ENCODE measurements around the gene SERPINA6.
A peak's percentile ranks its signal among the peaks of the same experiment; 100 is the strongest.

The SERPINA6 gene

DNA sequence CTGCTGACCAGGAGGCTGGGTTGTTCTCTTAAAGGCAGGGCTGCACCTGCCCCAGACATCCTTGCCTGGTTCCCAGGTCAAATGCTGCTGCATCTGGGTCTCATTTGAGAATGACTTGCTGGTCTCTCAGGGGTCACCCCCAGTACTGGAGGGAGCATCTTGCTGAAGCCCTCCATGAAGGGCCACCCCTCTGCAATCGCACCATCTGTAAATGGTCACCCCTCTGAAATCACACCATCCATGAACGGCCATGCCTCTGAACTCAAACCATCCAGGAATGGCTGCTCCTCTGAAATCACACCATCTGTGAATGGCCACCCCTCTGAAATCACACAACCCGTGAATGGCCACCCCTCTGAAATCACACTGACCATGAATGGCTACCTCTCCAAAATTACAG is 7.3 kb upstream of the SERPINA6 start:
- TF ChIP-seq, protein P1, sequence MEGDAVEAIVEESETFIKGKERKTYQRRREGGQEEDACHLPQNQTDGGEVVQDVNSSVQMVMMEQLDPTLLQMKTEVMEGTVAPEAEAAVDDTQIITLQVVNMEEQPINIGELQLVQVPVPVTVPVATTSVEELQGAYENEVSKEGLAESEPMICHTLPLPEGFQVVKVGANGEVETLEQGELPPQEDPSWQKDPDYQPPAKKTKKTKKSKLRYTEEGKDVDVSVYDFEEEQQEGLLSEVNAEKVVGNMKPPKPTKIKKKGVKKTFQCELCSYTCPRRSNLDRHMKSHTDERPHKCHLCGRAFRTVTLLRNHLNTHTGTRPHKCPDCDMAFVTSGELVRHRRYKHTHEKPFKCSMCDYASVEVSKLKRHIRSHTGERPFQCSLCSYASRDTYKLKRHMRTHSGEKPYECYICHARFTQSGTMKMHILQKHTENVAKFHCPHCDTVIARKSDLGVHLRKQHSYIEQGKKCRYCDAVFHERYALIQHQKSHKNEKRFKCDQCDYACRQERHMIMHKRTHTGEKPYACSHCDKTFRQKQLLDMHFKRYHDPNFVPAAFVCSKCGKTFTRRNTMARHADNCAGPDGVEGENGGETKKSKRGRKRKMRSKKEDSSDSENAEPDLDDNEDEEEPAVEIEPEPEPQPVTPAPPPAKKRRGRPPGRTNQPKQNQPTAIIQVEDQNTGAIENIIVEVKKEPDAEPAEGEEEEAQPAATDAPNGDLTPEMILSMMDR (IDR thresholded peaks at IDR 0.05; ENCODE audit: control extremely low read depth, extremely low read depth, low read depth, missing control alignments), result no peak
- POLR2A ChIA-PET, result no interaction called here
- CTCF ChIA-PET, result interaction anchor here (1.4 to 1.8 kb wide), 2 partner anchors 11 to 13 kb away, joined by 3 to 5 read pairs; no protein-coding TSS in a partner anchor

DNA sequence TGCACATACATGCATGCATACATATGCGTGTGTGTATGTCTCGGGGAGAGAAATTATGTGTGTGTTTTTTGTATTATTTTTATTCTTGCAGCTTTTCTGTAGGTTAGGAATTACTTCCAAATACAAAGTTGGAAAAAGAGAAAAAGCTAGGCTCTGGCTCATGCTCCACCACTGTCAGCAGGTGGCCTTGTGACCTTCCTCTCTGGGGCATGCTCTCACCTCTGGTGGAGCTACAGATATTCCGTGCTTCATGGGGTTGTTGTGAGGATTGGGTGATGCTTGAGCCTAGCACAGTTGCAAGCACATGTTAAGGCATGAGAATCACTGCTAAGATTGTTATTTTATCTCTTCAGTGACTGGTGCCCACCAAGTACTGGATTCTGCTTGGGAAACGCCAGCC is 6.7 kb upstream of the SERPINA6 start:
- no peak for DNase-seq (ENCODE audit: extremely low spot score)
- TF ChIP-seq, protein P1 (IDR thresholded peaks at IDR 0.05; ENCODE audit: control extremely low read depth, extremely low read depth, low read depth, missing control alignments), result no peak
- CTCF ChIA-PET, result interaction anchor here (1.4 kb wide), 1 partner anchor 14 kb away, joined by 3 read pairs; no protein-coding TSS in a partner anchor
- POLR2A ChIA-PET, result no interaction called here

More for the DNA sequence above, 7.3 kb upstream of the SERPINA6 start:
- DNase-seq (ENCODE audit: extremely low spot score), result no peak

DNA sequence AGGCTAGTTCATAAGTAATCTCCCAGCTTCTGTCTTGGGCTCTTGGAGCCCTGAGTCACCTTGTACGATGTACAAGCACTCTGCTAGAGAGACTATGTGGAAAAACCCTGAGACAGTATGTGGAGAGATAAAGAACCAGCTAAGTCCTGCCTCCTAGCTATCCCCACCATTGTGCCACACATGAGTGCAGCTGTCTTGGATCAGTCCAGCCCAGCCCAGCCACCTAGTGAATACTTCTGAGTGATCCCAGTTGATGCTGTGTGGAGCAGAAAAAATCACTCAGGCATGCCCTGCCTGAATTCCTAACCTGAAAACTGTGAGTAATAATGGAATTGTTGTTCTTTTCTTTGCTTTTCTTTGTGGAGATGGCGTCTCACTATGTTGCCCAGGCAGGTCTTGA is 5.1 kb upstream of the SERPINA6 start:
- ChIA-PET POLR2A (no interaction called here), CTCF (interaction anchor here (1.6 kb wide), 1 partner anchor 18 kb away, joined by 3 read pairs; no protein-coding TSS in a partner anchor)
- TF ChIP-seq, protein P1 (IDR thresholded peaks at IDR 0.05; ENCODE audit: control extremely low read depth, extremely low read depth, low read depth, missing control alignments), result no peak
- no peak for DNase-seq (ENCODE audit: extremely low spot score)

DNA sequence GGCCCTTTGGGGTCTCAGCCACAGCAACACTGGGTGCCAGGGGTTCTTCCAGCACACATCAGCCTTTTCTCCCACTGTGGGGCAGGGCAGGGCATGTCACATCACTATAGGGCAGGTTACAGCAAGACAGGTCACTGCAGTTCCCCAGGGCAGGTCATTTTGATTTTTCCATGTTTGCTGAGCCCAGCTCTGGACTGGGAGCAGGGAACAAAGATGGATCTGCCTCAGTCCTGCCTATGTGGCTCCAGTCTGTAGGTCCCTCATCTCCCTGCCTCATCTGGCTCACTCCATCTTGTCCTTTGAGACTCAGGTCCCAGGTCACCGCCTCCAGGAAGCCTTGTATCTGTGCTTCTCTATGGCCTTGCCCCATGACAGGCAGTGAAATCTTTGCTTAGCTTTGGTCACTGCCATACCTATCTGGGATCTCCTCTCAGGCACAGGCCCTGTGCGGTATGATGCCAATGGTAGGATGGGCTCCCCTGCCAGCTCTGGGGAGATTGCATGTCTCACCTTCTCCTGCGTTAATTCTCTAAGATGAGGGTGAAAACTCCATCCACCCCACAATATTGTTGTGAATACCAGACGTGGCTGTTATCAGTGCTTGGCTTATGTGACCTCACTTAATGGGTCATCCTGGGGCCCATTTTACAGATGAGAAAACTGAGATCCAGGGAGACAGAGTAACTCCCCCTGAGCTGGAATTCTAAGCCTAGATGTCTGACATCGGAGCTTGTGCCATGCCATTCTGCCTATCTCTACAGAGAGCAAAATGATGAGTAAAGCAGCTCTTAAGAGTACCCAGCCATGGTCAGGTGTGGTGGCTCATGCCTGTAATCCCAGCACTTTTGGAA is 1.5 kb downstream of the SERPINA6 start:
- peak; percentile 3 for DNase-seq (ENCODE audit: extremely low spot score)
- POLR2A ChIA-PET, result no interaction called here
- CTCF ChIA-PET, result no interaction called here
- TF ChIP-seq, protein P1 (IDR thresholded peaks at IDR 0.05; ENCODE audit: control extremely low read depth, extremely low read depth, low read depth, missing control alignments), result no peak

DNA sequence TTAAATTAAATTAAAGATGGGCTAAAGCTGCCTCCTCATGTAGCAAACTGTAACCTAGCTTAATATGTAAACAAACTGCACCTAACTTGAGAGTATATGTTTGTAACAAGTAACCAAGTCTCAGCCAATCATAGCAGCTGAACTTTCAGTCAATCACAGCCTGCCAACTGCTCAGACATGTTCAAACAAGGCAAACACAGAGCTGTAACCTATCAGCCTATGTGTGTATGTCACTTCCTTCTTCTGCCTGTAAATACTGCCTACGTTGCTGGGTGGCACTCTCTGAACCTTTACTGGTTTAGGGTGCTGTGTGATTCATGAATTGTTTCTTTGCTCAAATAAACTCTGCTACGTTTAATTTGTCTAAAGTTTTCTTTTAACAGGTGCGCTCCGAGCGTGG is 2.9 kb downstream of the SERPINA6 start:
- DNase-seq (ENCODE audit: extremely low spot score), result no peak
- ChIA-PET CTCF (no interaction called here), POLR2A (no interaction called here)
- TF ChIP-seq, protein P1 (IDR thresholded peaks at IDR 0.05; ENCODE audit: control extremely low read depth, extremely low read depth, low read depth, missing control alignments), result no peak

DNA sequence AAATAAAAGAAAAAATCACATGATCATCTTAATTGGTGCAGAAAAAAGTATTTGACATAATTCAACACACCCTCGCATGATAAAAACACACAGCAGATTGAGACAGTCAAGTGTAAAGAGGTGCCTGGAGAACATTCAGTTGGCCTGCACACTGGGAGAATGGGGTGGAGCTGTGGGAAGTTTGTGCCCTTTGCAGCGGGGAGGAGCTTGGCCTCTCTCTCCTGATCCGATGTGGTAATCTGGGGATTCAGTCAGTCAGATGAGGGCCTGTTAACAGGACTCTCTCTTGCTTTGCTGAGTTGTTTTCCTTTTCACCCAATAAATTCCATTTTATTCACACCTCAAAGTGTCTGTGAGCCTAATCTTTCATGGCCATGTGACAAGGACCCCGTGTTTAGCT is 5.9 kb downstream of the SERPINA6 start:
- no peak for DNase-seq (ENCODE audit: extremely low spot score)
- ChIA-PET CTCF (no interaction called here), POLR2A (no interaction called here)
- TF ChIP-seq, protein P1 (IDR thresholded peaks at IDR 0.05; ENCODE audit: control extremely low read depth, extremely low read depth, low read depth, missing control alignments), result no peak
